Activated T-helper 1 cell treated with Interleukin-2 at 50 U/mL for 16 hours (primary cell): ENCODE results near the gene EFCAB8.
"Not testable (repeated sequence)": the region's sequence is repeated elsewhere in the genome, so short reads cannot be mapped to it uniquely, and the experiment has no call there.

Experiments
- DNase-seq: peaks from one replicate; pipeline ENCODE4 v3.0.0-alpha.2; 2020; ENCODE audit warnings: low read depth

Gene EFCAB8

GRCh38 chr20:32888636-32889035 is 29.9 kb downstream of the EFCAB8 start:
- DNase-seq: no peak

GRCh38 chr20:32889281-32889680 is 30.6 kb downstream of the EFCAB8 start:
- DNase-seq: no peak

GRCh38 chr20:32891491-32891890 is 32.8 kb downstream of the EFCAB8 start:
- no peak for DNase-seq

GRCh38 chr20:32891926-32892660 is 33.4 kb downstream of the EFCAB8 start:
- DNase-seq: no peak

GRCh38 chr20:32893263-32894025 is 34.7 kb downstream of the EFCAB8 start:
- no peak for DNase-seq

GRCh38 chr20:32894026-32894483 is 35.3 kb downstream of the EFCAB8 start:
- DNase-seq: no peak

- no peak for DNase-seq
Measured at GRCh38 chr20:32894711-32895355, 36.1 kb downstream of the EFCAB8 start.

GRCh38 chr20:32896521-32897280 is 38.0 kb downstream of the EFCAB8 start:
- DNase-seq: no peak

GRCh38 chr20:32898729-32899128 is 40.0 kb downstream of the EFCAB8 start:
- DNase-seq: no peak

GRCh38 chr20:32902456-32903420 is 44.0 kb downstream of the EFCAB8 start:
- peak; percentile 42 for DNase-seq

GRCh38 chr20:32903666-32904175 is 45.0 kb downstream of the EFCAB8 start:
- no peak for DNase-seq

- not testable (repeated sequence) for DNase-seq
Measured at GRCh38 chr20:32904678-32905077, 46.0 kb downstream of the EFCAB8 start.

GRCh38 chr20:32906200-32906599 is 47.5 kb downstream of the EFCAB8 start:
- DNase-seq: no peak

- DNase-seq: no peak
Measured at GRCh38 chr20:32906871-32907495, 48.3 kb downstream of the EFCAB8 start.

GRCh38 chr20:32907886-32908285 is 49.2 kb downstream of the EFCAB8 start:
- no peak for DNase-seq

GRCh38 chr20:32908334-32909292 is 49.9 kb downstream of the EFCAB8 start:
- no peak for DNase-seq

GRCh38 chr20:32909451-32909850 is 50.7 kb downstream of the EFCAB8 start:
- no peak for DNase-seq

- DNase-seq: no peak
Measured at GRCh38 chr20:32909896-32910571, 51.3 kb downstream of the EFCAB8 start.
